ENCODE data around the gene C1QB. TPM values are rescaled to one million over a fixed set of nuclear protein-coding genes. Genes with fewer than 3 reads are reported as not detected.

The C1QB gene
- total RNA-seq, 1 experiment from 2014 or later = not detected

GRCh38 chr1:22619252-22619651 is 33.8 kb upstream of the C1QB start:
- Histone ChIP-seq H3K27me3 (replicated peaks; ENCODE audit: control insufficient read depth, insufficient read depth, low read length) (no peaks in the 10 kb centered on the region; the same call in 1 of the 2 replicates), H3K4me3 (ENCODE audit: low read depth, low read length) (no peak overlapping the region), H3K4me1 (no peaks in the 10 kb centered on the region), H3K9me3 (no peaks in the 10 kb centered on the region), H3K36me3 (ENCODE audit: control insufficient read depth, insufficient read depth, low read length) (no peaks in the 10 kb centered on the region)
- Mint-ChIP-seq H3K27me3 (ENCODE audit: insufficient read depth, unreplicated experiment) (peaks cover 21% of the 10 kb centered on the region), H3K4me3 (ENCODE audit: unreplicated experiment) (no peak overlapping the region), H3K4me1 (ENCODE audit: low read depth, unreplicated experiment) (no peaks in the 10 kb centered on the region), H3K9me3 (ENCODE audit: unreplicated experiment) (no peaks in the 10 kb centered on the region), H3K36me3 (ENCODE audit: insufficient read depth, unreplicated experiment) (no peaks in the 10 kb centered on the region), H3K27ac (ENCODE audit: unreplicated experiment) (no peak overlapping the region)
- no TSS peak for BruUV-seq (replicated peaks)
- ChIA-PET CTCF (no interaction called here), POLR2A (no interaction called here)
- DNase-seq = no peak
- intact Hi-C loops (cut with micrococcal nuclease; ENCODE audit: unreplicated experiment) = no loop called here
- TF ChIP-seq CTCF (IDR thresholded peaks at IDR 0.05; ENCODE audit: insufficient read depth in 1 of 2, low read depth in 1 of 2, low read length in 1 of 2, severe bottlenecking in 1 of 2, unreplicated experiment in 1 of 2) = no peak

- Histone ChIP-seq H3K4me1 (no peaks in the 10 kb centered on the region), H3K36me3 (ENCODE audit: control insufficient read depth, insufficient read depth, low read length) (no peaks in the 10 kb centered on the region), H3K9me3 (no peaks in the 10 kb centered on the region), H3K4me3 (ENCODE audit: low read depth, low read length) (no peak overlapping the region), H3K27me3 (replicated peaks; ENCODE audit: control insufficient read depth, insufficient read depth, low read length) (no peaks in the 10 kb centered on the region; the same call in 1 of the 2 replicates)
- DNase-seq = no peak
- Mint-ChIP-seq H3K27me3 (ENCODE audit: insufficient read depth, unreplicated experiment) (peaks cover 22% of the 10 kb centered on the region), H3K27ac (ENCODE audit: unreplicated experiment) (no peak overlapping the region), H3K4me3 (ENCODE audit: unreplicated experiment) (no peak overlapping the region), H3K36me3 (ENCODE audit: insufficient read depth, unreplicated experiment) (no peaks in the 10 kb centered on the region), H3K4me1 (ENCODE audit: low read depth, unreplicated experiment) (no peaks in the 10 kb centered on the region), H3K9me3 (ENCODE audit: unreplicated experiment) (no peaks in the 10 kb centered on the region)
- ChIA-PET CTCF (no interaction called here), POLR2A (no interaction called here)
- intact Hi-C loops (cut with micrococcal nuclease; ENCODE audit: unreplicated experiment) = no loop called here
- BruUV-seq (replicated peaks) = no TSS peak
- no peak for TF ChIP-seq CTCF (IDR thresholded peaks at IDR 0.05; ENCODE audit: insufficient read depth in 1 of 2, low read depth in 1 of 2, low read length in 1 of 2, severe bottlenecking in 1 of 2, unreplicated experiment in 1 of 2)
Observed at GRCh38 chr1:22619798-22620197, 33.2 kb upstream of the C1QB start.

- POLR2A ChIA-PET = no interaction called here
Observed at GRCh38 chr1:22621761-22622160, 31.3 kb upstream of the C1QB start.

More at GRCh38 chr1:22621761-22622160, 31.3 kb upstream of the C1QB start:
- no peak for DNase-seq
- H3K4me3 Mint-ChIP-seq (ENCODE audit: unreplicated experiment) = no peak overlapping the region
- H3K9me3 Mint-ChIP-seq (ENCODE audit: unreplicated experiment) = no peaks in the 10 kb centered on the region
- BruUV-seq (replicated peaks) = no TSS peak
- Histone ChIP-seq H3K27me3 (replicated peaks; ENCODE audit: control insufficient read depth, insufficient read depth, low read length) (no peaks in the 10 kb centered on the region; the same call in 1 of the 2 replicates), H3K36me3 (ENCODE audit: control insufficient read depth, insufficient read depth, low read length) (no peaks in the 10 kb centered on the region), H3K9me3 (no peaks in the 10 kb centered on the region), H3K4me1 (no peaks in the 10 kb centered on the region), H3K4me3 (ENCODE audit: low read depth, low read length) (no peak overlapping the region)
- peaks cover 16% of the 10 kb centered on the region for H3K27me3 Mint-ChIP-seq (ENCODE audit: insufficient read depth, unreplicated experiment)
- H3K4me1 Mint-ChIP-seq (ENCODE audit: low read depth, unreplicated experiment) = no peaks in the 10 kb centered on the region
- CTCF ChIA-PET = no interaction called here
- H3K36me3 Mint-ChIP-seq (ENCODE audit: insufficient read depth, unreplicated experiment) = no peaks in the 10 kb centered on the region
- TF ChIP-seq CTCF (IDR thresholded peaks at IDR 0.05; ENCODE audit: insufficient read depth in 1 of 2, low read depth in 1 of 2, low read length in 1 of 2, severe bottlenecking in 1 of 2, unreplicated experiment in 1 of 2) = no peak
- no peak overlapping the region for H3K27ac Mint-ChIP-seq (ENCODE audit: unreplicated experiment)
- intact Hi-C loops (cut with micrococcal nuclease; ENCODE audit: unreplicated experiment) = no loop called here

Measured in Caco-2 (cell line).